GM12878 (cell line): ENCODE results near the gene FSIP1. TPM values are rescaled to one million over a fixed set of nuclear protein-coding genes. Genes with fewer than 3 reads are reported as not detected.

ENCODE experiments used
- BMI1 ChIP-seq: fragments of 450-650 bp; IDR thresholded peaks from 2 replicates; pipeline ENCODE4 v1.6.1; 2016; ENCODE audit warnings: mild to moderate bottlenecking, moderate library complexity, borderline replicate concordance
- PAX8 ChIP-seq: fragments of 450-650 bp; IDR thresholded peaks from 2 replicates; pipeline ENCODE4 v1.6.1; 2017; ENCODE audit warnings: mild to moderate bottlenecking, moderate library complexity
- RELB ChIP-seq: fragments of 450-650 bp; IDR thresholded peaks from 2 replicates; pipeline ENCODE4 v1.6.1; 2017; ENCODE audit warnings: low read depth, mild to moderate bottlenecking, moderate library complexity
- SRF ChIP-seq, 2 experiments: IDR thresholded peaks; 2 replicates each; pipeline ENCODE4 v1.6.1; 2011; ENCODE audit warnings: low read depth in 2 of 2, low read length in 2 of 2, mild to moderate bottlenecking in 1 of 2, moderate library complexity in 1 of 2
- ZBTB4 ChIP-seq: fragments of 450-650 bp; formaldehyde crosslinking; IDR thresholded peaks from 2 replicates; pipeline ENCODE4 v1.4.0; 2022; ENCODE audit warnings: mild to moderate bottlenecking, moderate library complexity
- ZNF217 ChIP-seq: fragments of 450-650 bp; IDR thresholded peaks from 2 replicates; pipeline ENCODE4 v1.6.1; 2017; ENCODE audit warnings: antibody characterized with exemption, mild to moderate bottlenecking
- polyA plus RNA-seq, 11 experiments: library from polyadenylated mRNA; depleted of rRNA in 4 of 11; unstranded in 6 of 11; stranded (reverse) in 5 of 11; fragments of >200 nt; fragmentation: Nextera tagmentation in 4 of 11; fragmentation: Illumina TruSeq in 1 of 11; extraction: Ambion mirVana in 4 of 11; extraction: Trizol in 1 of 11; gene quantifications; 1 replicate in 1 of 11; 2 replicates in 10 of 11; pipeline versions ENCODE4 v1.2.1 to v1.2.3, GENCODE V29; 2011 to 2016; ENCODE audit warnings: inconsistent platforms in 2 of 11, missing spikeins in 2 of 11, low read depth in 1 of 11
- total RNA-seq, 4 experiments: library from RNA; depleted of rRNA in 3 of 4; stranded (reverse); fragments of >200 nt in 3 of 4; fragmentation: Illumina TruSeq in 1 of 4; extraction: Trizol in 1 of 4; gene quantifications; 2 replicates each; pipeline versions ENCODE4 v1.2.1 to v1.2.3, GENCODE V29; 2013 to 2021
- TF ChIP-seq, protein P1 (sequence below): fragments of 450-650 bp; IDR thresholded peaks from 2 replicates; pipeline ENCODE4 v1.6.1; 2017; ENCODE audit warnings: mild to moderate bottlenecking

The FSIP1 gene
- total and polyA plus RNA-seq, 10 of the 15 experiments (the other 5 are each of a cell fraction or from before 2014, with no cell fraction given) = 0.15 to 0.67 (median 0.35) TPM

GRCh38 chr15:39788800-39789565 is 6.3 kb upstream of the FSIP1 start (continued):
- TF ChIP-seq RELB (no peak), ZBTB4 (CRISPR knock-in tag) (no peak), SRF (IDR thresholded peaks at IDR 0.05; ENCODE audit: low read depth in 2 of 2, low read length in 2 of 2) (no peak), PAX8 (no peak), BMI1 (no peak), ZNF217 (no peak)
- TF ChIP-seq, protein P1, sequence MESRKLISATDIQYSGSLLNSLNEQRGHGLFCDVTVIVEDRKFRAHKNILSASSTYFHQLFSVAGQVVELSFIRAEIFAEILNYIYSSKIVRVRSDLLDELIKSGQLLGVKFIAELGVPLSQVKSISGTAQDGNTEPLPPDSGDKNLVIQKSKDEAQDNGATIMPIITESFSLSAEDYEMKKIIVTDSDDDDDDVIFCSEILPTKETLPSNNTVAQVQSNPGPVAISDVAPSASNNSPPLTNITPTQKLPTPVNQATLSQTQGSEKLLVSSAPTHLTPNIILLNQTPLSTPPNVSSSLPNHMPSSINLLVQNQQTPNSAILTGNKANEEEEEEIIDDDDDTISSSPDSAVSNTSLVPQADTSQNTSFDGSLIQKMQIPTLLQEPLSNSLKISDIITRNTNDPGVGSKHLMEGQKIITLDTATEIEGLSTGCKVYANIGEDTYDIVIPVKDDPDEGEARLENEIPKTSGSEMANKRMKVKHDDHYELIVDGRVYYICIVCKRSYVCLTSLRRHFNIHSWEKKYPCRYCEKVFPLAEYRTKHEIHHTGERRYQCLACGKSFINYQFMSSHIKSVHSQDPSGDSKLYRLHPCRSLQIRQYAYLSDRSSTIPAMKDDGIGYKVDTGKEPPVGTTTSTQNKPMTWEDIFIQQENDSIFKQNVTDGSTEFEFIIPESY = no peak
